HEK293 (cell line): Measurements from ENCODE around the gene TRUB1.

Source experiments
- EGR2 ChIP-seq: fragments of 450-650 bp; formaldehyde crosslinking; IDR thresholded peaks from 2 replicates; pipeline ENCODE4 v1.5.1; 2016; ENCODE audit warnings: low read depth, missing biosample characterization, missing genetic modification characterization
- FEZF1 ChIP-seq: fragments of 450-650 bp; formaldehyde crosslinking; IDR thresholded peaks from 2 replicates; pipeline ENCODE4 v1.5.1; 2016; ENCODE audit warnings: missing biosample characterization, missing genetic modification characterization
- TCF7L2 ChIP-seq: IDR thresholded peaks from 2 replicates; pipeline ENCODE4 v1.6.1; 2011; ENCODE audit warnings: low read depth, mild to moderate bottlenecking, inconsistent platforms, low read length, moderate library complexity, borderline replicate concordance
- ZNF133 ChIP-seq: fragments of 450-650 bp; formaldehyde crosslinking; IDR thresholded peaks from 2 replicates; pipeline ENCODE4 v1.5.1; 2016; ENCODE audit warnings: missing biosample characterization, missing genetic modification characterization
- ZNF274 ChIP-seq, 2 experiments: fragments of 200-500 bp in 1 of 2; fragments of 450-650 bp in 1 of 2; sonication (Bioruptor generic) in 1 of 2; formaldehyde crosslinking in 1 of 2; IDR thresholded peaks; 2 replicates each; pipeline versions ENCODE4 v1.5.1 to v1.6.1; 2014 to 2016; ENCODE audit warnings: borderline replicate concordance in 1 of 2, inconsistent platforms in 1 of 2, low read length in 1 of 2, missing biosample characterization in 1 of 2, missing genetic modification characterization in 1 of 2
- ZNF366 ChIP-seq: fragments of 450-650 bp; formaldehyde crosslinking; conservative IDR thresholded peaks from 2 replicates; pipeline ENCODE4 v1.5.1; 2016; ENCODE audit warnings: missing biosample characterization, missing genetic modification characterization
- ZNF530 ChIP-seq: fragments of 450-650 bp; formaldehyde crosslinking; IDR thresholded peaks from 2 replicates; pipeline ENCODE4 v1.5.1; 2016; ENCODE audit warnings: low read depth, missing biosample characterization, missing genetic modification characterization
- ZNF629 ChIP-seq: fragments of 450-650 bp; formaldehyde crosslinking; IDR thresholded peaks from 2 replicates; pipeline ENCODE4 v1.5.1; 2017; ENCODE audit warnings: missing biosample characterization, missing genetic modification characterization
- TF ChIP-seq, protein P1 (sequence below): fragments of 450-650 bp; formaldehyde crosslinking; IDR thresholded peaks from 2 replicates; pipeline ENCODE4 v1.5.1; 2016; ENCODE audit warnings: missing biosample characterization, missing genetic modification characterization, borderline replicate concordance
- TF ChIP-seq, protein P2 (sequence below): fragments of 450-650 bp; formaldehyde crosslinking; IDR thresholded peaks from 2 replicates; pipeline ENCODE4 v1.5.1; 2016; ENCODE audit warnings: missing biosample characterization, missing genetic modification characterization
- TF ChIP-seq, protein P3 (sequence below): fragments of 450-650 bp; formaldehyde crosslinking; IDR thresholded peaks from 2 replicates; pipeline ENCODE4 v1.5.1; 2016; ENCODE audit warnings: missing biosample characterization, missing genetic modification characterization, low read depth
- TF ChIP-seq, protein P4 (sequence below): fragments of 450-650 bp; formaldehyde crosslinking; IDR thresholded peaks from 2 replicates; pipeline ENCODE4 v1.5.0; 2017; ENCODE audit warnings: missing biosample characterization, missing genetic modification characterization, borderline replicate concordance

DNA sequence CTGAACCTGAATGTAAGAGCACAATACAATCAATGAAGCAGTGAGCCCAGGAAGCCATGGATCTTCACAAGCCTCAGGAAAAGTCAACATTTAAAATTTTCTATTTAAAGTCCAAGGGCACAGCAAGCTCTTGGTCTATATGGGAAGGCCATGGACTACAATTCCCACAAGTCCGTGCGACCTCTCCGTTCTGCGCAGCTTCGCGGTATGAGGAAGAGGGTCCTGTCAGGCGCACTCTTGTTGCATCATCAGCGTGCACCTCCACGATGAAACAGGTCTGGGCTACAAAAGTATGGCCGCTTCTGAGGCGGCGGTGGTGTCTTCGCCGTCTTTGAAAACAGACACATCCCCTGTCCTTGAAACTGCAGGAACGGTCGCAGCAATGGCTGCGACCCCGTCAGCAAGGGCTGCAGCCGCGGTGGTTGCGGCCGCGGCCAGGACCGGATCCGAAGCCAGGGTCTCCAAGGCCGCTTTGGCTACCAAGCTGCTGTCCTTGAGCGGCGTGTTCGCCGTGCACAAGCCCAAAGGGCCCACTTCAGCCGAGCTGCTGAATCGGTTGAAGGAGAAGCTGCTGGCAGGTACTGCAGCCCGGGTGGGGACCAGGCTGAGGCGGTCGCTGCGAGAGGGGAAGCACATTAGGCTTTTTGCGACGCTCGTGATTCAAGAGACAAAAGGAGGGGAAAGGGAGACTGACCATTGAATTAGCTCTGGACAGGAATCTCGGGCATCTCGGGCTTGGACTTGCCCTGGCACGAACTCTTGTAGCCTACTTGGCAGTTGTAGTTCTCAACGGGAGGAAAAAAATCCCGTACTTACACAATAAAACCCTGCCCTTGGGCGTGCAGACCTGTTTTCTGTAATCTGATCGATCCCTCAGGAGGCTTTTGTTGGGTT, at the start of gene TRUB1:
- TF ChIP-seq ZNF133 (tag by site-specific recombination) (no peak), ZNF629 (peak; percentile 84), ZNF530 (tag by site-specific recombination) (no peak), ZNF274 (IDR thresholded peaks at IDR 0.05; ENCODE audit: low read length) (no peak), ZNF274 (tag by site-specific recombination; IDR thresholded peaks at IDR 0.05; ENCODE audit: borderline replicate concordance) (no peak), EGR2 (tag by site-specific recombination) (no peak), TCF7L2 (no peak), FEZF1 (tag by site-specific recombination) (no peak), ZNF366 (tag by site-specific recombination) (no peak)
- TF ChIP-seq, protein P1, sequence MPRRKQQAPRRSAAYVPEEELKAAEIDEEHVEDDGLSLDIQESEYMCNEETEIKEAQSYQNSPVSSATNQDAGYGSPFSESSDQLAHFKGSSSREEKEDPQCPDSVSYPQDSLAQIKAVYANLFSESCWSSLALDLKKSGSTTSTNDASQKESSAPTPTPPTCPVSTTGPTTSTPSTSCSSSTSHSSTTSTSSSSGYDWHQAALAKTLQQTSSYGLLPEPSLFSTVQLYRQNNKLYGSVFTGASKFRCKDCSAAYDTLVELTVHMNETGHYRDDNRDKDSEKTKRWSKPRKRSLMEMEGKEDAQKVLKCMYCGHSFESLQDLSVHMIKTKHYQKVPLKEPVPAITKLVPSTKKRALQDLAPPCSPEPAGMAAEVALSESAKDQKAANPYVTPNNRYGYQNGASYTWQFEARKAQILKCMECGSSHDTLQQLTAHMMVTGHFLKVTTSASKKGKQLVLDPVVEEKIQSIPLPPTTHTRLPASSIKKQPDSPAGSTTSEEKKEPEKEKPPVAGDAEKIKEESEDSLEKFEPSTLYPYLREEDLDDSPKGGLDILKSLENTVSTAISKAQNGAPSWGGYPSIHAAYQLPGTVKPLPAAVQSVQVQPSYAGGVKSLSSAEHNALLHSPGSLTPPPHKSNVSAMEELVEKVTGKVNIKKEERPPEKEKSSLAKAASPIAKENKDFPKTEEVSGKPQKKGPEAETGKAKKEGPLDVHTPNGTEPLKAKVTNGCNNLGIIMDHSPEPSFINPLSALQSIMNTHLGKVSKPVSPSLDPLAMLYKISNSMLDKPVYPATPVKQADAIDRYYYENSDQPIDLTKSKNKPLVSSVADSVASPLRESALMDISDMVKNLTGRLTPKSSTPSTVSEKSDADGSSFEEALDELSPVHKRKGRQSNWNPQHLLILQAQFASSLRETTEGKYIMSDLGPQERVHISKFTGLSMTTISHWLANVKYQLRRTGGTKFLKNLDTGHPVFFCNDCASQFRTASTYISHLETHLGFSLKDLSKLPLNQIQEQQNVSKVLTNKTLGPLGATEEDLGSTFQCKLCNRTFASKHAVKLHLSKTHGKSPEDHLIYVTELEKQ = no peak
- TF ChIP-seq, protein P2, sequence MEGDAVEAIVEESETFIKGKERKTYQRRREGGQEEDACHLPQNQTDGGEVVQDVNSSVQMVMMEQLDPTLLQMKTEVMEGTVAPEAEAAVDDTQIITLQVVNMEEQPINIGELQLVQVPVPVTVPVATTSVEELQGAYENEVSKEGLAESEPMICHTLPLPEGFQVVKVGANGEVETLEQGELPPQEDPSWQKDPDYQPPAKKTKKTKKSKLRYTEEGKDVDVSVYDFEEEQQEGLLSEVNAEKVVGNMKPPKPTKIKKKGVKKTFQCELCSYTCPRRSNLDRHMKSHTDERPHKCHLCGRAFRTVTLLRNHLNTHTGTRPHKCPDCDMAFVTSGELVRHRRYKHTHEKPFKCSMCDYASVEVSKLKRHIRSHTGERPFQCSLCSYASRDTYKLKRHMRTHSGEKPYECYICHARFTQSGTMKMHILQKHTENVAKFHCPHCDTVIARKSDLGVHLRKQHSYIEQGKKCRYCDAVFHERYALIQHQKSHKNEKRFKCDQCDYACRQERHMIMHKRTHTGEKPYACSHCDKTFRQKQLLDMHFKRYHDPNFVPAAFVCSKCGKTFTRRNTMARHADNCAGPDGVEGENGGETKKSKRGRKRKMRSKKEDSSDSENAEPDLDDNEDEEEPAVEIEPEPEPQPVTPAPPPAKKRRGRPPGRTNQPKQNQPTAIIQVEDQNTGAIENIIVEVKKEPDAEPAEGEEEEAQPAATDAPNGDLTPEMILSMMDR (tag by site-specific recombination) = no peak
- TF ChIP-seq, protein P3, sequence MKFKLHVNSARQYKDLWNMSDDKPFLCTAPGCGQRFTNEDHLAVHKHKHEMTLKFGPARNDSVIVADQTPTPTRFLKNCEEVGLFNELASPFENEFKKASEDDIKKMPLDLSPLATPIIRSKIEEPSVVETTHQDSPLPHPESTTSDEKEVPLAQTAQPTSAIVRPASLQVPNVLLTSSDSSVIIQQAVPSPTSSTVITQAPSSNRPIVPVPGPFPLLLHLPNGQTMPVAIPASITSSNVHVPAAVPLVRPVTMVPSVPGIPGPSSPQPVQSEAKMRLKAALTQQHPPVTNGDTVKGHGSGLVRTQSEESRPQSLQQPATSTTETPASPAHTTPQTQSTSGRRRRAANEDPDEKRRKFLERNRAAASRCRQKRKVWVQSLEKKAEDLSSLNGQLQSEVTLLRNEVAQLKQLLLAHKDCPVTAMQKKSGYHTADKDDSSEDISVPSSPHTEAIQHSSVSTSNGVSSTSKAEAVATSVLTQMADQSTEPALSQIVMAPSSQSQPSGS = peak; percentile 58
- TF ChIP-seq, protein P4, sequence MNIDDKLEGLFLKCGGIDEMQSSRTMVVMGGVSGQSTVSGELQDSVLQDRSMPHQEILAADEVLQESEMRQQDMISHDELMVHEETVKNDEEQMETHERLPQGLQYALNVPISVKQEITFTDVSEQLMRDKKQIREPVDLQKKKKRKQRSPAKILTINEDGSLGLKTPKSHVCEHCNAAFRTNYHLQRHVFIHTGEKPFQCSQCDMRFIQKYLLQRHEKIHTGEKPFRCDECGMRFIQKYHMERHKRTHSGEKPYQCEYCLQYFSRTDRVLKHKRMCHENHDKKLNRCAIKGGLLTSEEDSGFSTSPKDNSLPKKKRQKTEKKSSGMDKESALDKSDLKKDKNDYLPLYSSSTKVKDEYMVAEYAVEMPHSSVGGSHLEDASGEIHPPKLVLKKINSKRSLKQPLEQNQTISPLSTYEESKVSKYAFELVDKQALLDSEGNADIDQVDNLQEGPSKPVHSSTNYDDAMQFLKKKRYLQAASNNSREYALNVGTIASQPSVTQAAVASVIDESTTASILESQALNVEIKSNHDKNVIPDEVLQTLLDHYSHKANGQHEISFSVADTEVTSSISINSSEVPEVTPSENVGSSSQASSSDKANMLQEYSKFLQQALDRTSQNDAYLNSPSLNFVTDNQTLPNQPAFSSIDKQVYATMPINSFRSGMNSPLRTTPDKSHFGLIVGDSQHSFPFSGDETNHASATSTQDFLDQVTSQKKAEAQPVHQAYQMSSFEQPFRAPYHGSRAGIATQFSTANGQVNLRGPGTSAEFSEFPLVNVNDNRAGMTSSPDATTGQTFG (tag by site-specific recombination) = no peak
